ENCODE measurements around the gene JPT1.
"Not testable (repeated sequence)": the region's sequence is repeated elsewhere in the genome, so short reads cannot be mapped to it uniquely, and the experiment has no call there.

JPT1 gene

DNA sequence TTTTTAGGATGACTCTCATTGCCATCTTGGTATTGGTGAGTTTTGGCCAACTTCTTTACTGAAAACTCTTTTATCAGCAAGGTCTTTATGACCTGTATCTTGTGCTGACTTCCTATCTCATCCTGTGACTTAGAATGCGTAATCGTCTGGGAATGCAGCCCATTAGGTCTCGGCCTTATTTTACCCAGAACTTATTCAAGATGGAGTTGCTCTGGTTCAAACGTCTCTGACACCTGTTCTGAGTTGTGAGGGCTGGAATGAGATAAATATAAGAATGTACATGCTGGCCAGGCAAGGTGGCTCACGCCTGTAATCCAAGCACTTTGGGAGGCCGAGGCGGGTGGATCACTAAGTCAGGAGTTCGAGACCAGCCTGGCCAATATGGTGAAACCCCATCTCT, 4.2 kb upstream of the JPT1 start:
- in situ Hi-C loops (cut with MboI; ENCODE audit: low sequenced_read_pairs): not testable (repeated sequence)

DNA sequence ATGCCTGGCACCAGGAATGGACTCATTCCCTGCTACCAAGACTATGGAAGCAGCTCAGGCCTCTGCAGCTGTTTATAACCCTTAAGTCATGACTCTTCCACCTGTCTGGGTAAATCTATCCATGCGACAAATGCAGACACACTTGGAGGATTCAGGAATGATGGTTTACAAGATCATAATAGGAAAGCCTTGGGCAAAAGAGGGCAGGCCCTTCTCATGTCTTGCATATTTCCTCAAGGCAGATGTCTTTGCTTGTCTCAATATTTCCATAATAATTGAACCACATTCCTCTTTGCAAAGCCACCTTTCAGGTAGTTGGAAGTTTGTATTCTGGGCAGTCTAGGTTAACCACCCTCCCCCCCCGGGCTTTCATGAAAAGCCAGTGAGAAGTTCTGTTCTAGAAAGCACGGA, 884 bp upstream of the JPT1 start:
- in situ Hi-C loops (cut with MboI; ENCODE audit: low sequenced_read_pairs): no loop called here

DNA sequence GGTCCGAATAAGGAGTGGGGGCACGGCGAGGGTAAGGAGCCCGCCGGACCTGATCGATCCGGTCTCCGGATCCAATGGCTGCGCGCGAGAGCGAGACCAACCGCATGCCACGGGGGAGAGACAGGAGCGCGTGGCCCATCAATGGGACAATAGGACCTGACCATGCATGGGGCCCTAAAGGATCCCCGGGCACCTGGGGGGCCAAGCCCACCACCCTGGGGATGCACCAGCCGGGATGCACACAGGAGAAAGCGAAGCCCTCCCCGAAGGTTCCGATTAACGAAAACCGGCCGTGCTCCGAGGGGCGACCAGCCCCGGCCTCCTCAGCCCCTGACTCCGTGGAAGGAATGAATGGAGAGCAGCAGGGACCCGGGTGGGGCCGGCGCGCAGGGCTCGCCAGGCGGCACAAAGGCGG, 525 bp downstream of the JPT1 start:
- in situ Hi-C loops (cut with MboI; ENCODE audit: low sequenced_read_pairs): no loop called here

DNA sequence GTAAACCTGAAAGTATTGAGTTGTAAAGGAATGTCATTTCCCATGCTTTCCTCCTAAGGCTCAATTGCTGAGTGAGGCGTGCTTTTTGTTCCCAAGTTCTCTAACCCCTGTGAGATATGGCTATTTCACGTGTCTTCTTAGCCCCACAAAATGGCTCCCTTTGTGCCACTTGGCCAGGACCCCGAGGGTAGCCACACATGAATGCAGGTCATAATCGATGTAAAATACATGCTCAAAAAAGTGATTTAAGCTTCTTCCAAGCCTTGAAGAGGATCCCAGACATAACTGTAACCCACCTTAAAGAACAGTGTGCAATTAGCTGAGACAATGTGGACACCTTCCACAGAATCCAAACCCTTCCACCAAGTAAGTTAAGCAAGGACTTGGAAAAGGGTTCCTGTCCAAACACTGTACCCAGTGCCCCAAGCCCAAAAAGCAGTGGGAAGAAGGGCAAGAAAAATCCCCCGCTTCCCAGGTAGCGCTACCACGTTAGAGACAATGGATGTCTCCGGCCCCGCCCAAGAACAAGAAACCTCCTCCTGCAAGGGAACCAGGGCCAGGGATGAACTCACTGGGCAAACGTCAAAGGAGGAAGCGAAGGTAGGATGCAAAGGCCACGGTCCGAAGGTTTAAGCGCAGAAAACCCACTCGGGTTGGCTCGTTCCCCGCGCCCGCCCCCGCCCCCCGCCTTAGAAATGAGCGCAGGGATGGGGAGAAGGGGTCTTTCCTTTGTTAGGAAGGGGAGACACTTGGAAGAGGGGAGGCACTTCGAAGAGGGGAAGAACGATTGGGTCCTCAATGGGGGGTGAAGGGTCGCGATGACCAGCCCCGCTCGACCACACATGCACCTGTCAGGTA, 1.2 kb downstream of the JPT1 start:
- in situ Hi-C loops (cut with MboI; ENCODE audit: low sequenced_read_pairs): no loop called here

DNA sequence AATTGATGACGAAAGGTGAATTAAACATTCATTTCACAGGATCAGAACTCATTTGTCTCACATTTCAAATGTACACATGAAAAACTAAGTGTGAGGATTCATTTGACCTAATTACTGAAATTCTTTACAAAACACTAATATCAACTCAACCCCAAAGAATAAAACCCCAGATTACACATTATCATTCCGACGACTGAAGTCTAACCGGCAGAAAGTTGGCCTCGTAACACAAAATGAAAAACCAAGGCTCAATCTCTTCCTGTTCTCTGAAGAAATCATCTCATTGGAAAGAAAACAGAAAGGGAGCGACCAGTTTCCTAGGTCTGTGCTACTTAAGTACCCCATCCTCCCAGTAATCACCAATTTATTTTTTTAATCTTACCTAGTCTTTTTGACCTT, 1.8 kb downstream of the JPT1 start:
- in situ Hi-C loops (cut with MboI; ENCODE audit: low sequenced_read_pairs): no loop called here

DNA sequence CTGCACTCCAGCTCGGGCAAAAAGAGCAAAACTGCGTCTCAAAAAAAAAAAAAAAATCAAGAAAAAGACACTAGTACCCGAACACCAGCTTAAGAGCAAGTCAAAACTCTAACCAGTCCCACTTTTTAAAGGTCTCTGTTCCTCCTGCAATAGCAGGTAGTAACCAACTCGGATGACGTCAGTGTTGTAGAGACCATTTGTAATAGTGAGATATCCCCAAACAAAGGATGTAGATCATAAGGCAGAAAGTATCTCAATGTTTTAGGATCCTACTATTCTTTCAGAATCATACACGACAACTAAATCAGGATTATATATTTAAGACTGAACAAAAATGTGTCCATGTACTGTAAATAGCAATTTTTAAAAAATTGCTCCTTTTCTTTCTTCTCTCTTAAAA, 2.4 kb downstream of the JPT1 start:
- in situ Hi-C loops (cut with MboI; ENCODE audit: low sequenced_read_pairs): no loop called here

DNA sequence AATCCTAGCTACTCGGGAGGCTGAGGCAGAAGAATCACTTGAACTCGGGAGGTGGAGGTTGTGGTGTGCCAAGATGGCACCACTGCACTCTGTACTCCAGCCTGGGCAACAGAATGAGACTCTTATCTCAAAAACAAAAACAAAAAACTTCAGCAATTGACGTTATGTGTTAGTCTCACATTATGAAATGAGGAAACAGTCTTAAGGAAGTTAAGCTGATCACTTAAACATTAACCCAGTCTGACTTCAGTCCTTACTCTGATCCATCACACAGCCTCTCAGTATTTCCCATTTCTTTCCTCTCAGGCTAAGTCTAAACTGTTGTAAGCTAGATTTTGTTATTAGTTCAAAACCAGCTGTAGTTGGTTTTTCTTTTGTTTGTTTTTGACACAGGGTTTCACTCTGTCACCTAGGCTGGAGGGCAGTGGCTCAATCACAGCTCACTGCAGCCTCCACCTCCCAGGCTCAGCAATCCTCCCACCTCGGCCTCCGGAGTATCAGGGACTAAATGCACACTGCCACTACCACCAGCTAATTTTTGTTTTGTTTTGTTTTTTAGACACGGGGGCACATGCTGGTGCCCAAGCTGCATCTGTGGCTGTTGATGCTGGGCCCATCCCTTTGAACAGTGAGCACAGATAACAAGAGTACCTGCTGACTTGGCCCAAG, 6.3 kb downstream of the JPT1 start:
- in situ Hi-C loops (cut with MboI; ENCODE audit: low sequenced_read_pairs): no loop called here

DNA sequence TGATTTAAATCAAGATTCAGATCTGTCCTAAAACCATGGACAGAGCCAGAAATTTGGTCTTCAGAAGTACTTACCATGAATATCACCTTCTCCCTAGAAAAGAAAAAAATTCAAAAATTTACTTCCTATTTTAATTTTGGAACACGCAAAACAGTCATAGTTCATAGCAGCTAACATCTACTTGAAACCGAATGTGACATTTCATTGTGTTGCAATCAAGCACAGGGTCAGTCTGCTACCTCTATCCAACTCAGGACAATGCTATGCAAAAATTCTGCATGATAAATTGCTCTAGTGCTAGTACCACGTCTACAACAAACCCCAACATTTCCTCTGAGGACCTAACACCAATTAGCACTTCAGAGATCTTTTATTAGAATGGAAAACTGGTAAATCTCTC, 7.7 kb downstream of the JPT1 start:
- in situ Hi-C loops (cut with MboI; ENCODE audit: low sequenced_read_pairs): no loop called here

DNA sequence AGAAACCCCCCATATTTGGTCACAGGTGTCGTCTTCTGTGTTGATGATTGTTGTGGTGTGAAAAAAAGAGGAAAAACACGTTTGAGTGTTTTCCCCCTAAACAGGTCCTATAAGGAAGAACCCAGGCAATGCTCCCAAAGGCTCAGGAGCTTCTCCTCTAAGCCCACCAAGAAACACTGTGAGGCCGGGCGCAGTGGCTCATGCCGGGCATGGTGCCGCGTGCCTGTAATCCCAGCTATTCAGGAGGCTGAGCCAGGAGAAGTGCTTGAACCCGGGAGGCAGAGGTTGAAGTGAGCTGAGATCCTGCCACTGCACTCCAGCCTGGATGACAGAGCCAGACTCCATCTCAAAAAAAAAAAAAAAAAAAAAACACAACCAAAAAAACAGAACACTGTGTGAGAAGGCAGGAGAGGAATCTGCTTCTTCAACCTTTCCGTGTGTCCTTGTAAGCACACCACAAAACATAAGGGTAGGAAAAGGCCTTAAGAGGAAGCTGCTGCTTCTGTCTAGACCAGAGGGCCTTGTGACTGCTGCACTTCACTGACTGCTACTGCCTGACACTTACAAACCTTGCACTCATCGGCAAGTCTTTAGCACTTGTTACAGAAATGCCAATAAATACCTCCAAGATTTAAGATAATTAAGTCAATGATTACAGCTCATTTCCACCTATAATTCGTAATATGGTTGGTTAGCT, 9.3 kb downstream of the JPT1 start:
- in situ Hi-C loops (cut with MboI; ENCODE audit: low sequenced_read_pairs): no loop called here

DNA sequence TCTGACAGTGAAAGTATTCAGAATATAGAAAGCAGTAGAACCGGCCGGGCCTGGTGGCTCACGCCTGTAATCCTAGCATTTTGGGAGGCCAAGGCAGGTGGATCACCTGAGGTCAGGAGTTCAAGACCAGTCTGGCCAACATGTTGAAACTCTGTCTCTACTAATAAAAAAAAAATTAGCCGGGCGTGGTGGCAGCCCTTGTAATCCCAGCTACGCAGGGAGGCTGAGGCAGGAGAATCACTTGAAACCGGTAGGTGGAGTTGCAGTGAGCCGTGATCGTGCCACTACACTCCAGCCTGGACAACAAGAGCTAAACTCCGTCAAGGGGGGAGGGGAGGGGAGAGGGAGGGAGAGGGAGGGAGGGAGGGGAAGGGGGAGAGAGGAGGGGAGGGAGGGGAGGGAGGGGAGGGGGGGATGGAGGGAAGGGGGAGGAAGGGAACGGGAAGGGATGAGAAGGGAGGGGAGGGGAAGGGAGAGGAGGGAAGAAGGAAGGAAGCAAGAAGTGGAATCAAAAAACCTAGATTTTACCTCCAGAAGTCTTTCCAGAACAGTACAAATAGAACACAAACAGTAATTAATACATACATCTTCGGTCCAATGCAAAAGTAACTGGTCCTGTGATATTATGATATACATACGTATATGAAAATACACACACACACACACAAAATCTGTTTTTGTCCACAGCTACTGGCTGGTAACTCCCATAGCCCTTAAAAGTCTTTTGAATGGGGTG, 11.9 kb downstream of the JPT1 start:
- in situ Hi-C loops (cut with MboI; ENCODE audit: low sequenced_read_pairs): no loop called here

DNA sequence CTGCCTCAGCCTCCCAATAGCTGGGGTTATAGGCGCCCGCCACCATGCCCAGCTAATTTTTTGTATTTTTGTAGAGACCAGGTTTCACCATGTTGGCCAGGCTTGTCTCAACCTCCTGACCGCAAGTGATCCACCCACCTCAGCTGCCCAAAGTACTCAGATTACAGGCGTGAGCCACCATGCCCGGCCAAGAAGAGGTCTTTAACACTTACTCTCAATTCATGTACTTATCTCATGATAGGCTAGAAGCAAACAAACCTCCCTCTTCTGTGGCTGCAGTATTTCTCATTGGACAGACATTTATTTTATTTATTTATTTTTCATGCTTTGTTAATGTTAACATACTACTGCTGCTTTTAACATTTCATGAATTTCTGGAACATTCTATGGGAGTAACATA, 15.8 kb downstream of the JPT1 start:
- in situ Hi-C loops (cut with MboI; ENCODE audit: low sequenced_read_pairs): no loop called here

DNA sequence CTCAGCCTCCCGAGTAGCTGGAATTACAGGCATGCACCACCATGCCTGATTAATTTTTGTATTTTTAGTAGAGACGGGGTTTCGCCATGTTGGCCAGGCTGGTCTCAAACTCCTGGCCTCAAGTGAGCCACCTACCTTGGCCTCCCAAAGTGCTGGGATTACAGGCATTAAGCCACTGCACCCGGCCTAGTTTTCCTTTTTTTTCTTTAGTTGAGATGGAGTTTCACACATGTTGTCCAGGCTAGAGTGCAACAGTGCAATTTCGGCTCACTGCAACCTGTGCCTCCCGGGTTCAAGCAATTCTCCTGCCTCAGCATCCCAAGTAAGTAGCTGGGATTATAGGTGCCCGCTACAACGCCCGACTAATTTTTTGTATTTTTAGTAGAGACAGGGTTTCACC, 16.6 kb downstream of the JPT1 start:
- in situ Hi-C loops (cut with MboI; ENCODE audit: low sequenced_read_pairs): not testable (repeated sequence)

DNA sequence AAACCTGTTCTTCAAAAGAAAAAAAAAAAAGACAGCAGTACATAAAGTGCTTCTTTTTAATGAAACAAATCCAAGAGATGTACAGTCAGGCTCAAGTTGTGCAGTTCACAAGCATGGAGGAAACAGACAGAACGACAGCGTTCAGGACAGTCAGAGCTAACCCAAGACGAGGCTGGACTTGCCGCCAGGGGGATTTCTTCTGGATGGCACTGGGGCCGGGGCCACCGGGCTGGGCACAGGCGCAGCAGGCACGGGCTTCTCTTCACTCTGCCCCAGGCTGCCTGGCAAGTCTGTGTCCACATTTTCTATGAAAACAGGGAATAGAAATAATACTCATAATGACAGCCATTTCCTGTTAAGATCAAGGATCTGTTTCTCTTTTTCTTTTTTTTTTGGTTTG, 18.4 kb downstream of the JPT1 start:
- in situ Hi-C loops (cut with MboI; ENCODE audit: low sequenced_read_pairs): no loop called here

DNA sequence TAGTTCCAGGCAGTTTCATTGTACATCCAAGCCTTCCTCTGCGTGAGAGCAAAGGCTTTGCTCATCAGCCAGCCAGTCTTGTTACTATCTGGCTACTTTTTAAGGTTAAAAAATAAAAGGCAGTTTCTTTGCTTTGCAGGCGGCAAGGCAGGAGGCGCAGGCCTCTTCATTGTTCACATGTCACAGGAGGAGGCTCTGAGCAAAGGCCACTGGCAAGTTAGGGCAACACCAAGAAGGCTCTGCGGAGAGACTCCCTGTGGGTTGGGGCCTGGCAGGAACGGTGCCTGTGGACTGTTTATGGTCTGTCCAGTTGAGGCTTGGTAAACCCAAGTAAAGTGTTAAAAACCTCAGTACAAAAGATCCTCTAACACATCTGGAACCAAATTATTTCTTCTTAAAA, 18.9 kb downstream of the JPT1 start:
- in situ Hi-C loops (cut with MboI; ENCODE audit: low sequenced_read_pairs): no loop called here

DNA sequence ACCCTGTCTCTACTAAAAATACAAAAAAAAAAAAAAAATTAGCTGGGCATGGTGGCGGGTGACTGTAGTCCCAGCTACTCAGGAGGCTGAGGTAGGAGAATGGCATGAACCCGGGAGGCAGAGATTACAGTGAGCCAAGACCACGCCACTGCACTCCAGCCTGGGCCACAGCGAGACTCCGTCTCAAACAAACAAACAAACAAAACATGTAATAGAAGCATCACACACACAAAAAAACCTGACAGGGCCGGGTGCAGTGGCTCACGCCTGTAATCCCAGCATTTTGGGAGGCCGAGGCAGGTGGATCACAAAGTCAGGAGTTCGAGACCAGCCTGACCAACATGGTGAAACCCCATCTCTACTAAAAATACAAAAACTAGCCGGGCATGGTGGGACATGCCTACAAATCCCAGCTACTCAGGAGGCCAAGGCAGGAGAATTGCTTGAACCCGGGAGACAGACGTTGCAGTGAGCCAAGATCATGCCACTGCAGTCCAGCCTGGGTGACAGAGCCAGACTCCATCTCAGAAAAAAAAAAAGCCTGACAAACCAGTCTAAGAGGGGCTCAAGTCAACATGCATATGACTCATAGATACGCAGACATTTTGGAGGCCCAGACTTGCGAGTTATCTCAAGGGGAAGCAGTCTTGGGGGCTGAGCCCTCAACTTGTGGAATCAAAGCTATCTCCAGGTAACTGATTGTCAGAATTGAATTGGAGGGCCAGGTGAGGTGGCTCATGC, 20.5 kb downstream of the JPT1 start:
- in situ Hi-C loops (cut with MboI; ENCODE audit: low sequenced_read_pairs): not testable (repeated sequence)

DNA sequence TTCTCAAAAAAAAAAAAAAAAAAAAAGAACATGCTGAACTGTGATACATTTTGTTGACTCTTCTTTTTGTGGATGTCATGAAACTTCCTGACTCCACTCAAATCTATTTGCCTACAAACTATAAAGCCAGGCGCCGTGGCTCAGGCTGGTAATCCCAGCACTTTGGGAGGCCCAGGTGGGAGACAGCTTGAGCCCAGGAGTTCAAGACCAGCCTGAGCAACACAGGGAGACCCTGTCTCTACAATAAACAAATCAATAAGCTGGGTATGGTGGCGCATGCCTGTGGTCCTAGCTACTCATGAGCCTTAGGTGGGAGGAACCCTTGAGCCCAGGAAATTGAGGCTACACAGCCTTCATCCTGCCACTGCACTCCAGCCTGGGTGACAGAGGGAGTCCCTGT, 21.3 kb downstream of the JPT1 start:
- in situ Hi-C loops (cut with MboI; ENCODE audit: low sequenced_read_pairs): no loop called here

DNA sequence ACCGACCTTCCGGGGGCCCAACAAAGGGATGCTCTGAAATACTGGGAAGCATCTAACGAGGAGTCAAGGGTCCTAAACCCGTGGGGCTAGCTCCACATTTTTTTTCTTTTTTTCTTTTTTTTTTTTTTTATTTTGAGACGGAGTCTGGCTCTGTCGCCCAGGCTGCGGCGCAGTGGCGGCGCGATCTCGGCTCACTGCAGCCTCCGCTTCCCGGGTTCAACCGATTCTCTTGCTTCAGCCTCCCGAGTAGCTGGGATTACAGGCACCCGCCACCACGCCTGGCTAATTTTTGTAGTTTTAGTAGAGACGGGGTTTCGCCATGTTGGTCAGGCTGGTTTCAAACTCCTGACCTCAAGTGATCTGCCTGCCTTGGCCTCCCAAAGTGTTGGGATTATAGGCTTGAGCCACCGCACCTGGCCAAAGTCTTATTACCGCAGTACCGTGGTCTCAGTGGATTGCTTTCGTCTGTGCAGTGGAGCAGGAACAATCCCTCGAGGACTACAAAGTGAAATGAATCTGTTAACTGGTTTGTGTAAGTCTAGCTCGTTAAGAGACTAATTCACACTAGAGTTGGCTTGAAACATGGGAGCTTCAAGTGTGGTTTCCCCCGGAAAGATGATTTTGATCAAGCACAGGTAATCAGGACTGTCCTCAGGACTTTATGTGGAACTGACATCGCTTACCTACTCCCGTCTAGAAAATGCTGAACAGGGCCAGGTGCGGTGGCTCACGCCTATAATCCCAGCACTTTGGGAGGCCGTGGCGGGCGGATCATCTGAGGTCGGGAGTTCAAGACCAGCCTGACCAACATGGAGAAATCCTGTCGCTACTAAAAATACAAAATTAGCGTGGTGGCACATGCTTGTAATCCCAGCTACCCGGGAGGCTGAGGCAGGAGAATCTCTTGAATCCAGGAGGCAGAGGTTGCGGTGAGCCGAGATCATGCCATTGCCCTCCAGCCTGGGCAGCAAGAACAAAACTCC, 22.0 kb downstream of the JPT1 start:
- in situ Hi-C loops (cut with MboI; ENCODE audit: low sequenced_read_pairs): not testable (repeated sequence)

DNA sequence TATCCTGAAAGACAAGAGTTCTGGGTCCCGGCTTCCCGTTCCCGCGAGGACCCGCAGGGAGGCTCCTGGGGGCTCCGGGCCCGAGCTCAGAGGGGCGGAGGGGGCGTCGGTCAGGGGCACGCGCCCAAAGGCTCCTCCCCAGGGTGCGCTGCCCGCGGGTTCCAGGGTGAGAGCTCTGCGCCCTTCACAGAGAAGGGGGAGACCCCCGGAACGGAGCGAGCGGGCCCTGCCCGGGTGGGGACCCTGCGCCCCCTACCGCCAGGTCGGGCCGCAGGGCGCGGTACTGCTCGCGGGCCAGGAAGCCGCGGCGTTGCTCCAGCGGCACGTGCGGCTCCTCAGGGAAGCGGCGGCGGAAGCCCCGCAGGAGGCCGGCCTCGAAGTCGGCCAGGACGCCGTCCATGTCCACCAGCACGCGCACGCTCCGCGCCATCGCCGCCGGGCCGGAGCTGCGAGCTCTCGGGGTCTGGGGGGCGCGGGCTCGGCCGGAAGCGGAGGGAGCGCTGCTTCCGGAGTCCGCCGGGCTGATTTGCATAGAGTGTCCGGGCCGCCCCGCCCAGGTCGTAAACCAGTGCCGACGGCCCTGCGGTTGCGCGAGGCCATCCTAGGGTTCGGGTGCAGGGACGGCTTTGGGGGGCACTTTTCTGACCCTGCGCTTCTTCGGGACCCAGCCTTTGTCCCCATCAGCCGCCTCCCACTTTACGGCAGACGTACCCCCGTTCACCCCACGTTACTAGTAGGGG, 22.9 kb downstream of the JPT1 start, which contains the start of gene NT5C:
TSS of gene NT5C (minus strand) at position 465 of the 740 bp plus-strand sequence. CDS start at position 430, 35 bp downstream.
- in situ Hi-C loops (cut with MboI; ENCODE audit: low sequenced_read_pairs): no loop called here
